OCI-LY3 (cell line): ENCODE data around the gene UGT1A3.

Experiments used
- CTCF ChIP-seq: fragments of 200-600, 300-600 bp; sonication (generic); IDR thresholded peaks from 2 replicates; pipeline ENCODE4 v1.5.1; 2014; ENCODE audit warnings: antibody characterized with exemption, low read length, low read depth
- EZH2phosphoT487 ChIP-seq: fragments of 200-600 bp; shearing (Covaris generic); IDR thresholded peaks from 2 replicates; pipeline ENCODE4 v1.6.1; 2018; ENCODE audit warnings: antibody characterized with exemption, mixed run types, low read depth

GRCh38 chr2:233819884-233820773 is 91.3 kb downstream of the UGT1A3 start:
- no peak for TF ChIP-seq CTCF
- TF ChIP-seq EZH2phosphoT487, result no peak
